ENCODE data around the gene HPSE2. TPM values are rescaled to one million over a fixed set of nuclear protein-coding genes. Genes with fewer than 3 reads are reported as not detected.

HPSE2 gene
- total RNA-seq, 1 experiment from 2014 or later = not detected

- Histone ChIP-seq H3K4me3 (ENCODE audit: low read depth in 2 of 2, low read length in 2 of 2) (no peak overlapping the region), H3K4me1 (ENCODE audit: control insufficient read depth, insufficient read depth, low read length) (no peaks in the 10 kb centered on the region), H3K27me3 (ENCODE audit: control insufficient read depth, insufficient read depth, low read length) (no peaks in the 10 kb centered on the region; the same call in 1 of the 2 replicates), H3K36me3 (ENCODE audit: control insufficient read depth, insufficient read depth, low read length) (no peaks in the 10 kb centered on the region), H3K27ac (ENCODE audit: low read length) (no peak overlapping the region), H3K9me3 (ENCODE audit: control insufficient read depth, insufficient read depth, low read depth, low read length) (no peaks in the 10 kb centered on the region)
- POLR2A ChIA-PET = no interaction called here
- BruUV-seq (replicated peaks) = no TSS peak
- ATAC-seq (no peak; the same call in 1 of the 2 replicates), DNase-seq (ENCODE audit: low read depth, low spot score) (no peak)
- TF ChIP-seq POLR2AphosphoS5 (IDR thresholded peaks at IDR 0.05; ENCODE audit: low read depth, low read length) (no peak), TCF7L2 (IDR thresholded peaks at IDR 0.05; ENCODE audit: low read depth, low read length) (no peak), REST (IDR thresholded peaks at IDR 0.05; ENCODE audit: insufficient read depth in 1 of 2, low read depth in 2 of 2, low read length in 1 of 2) (no peak), SIN3A (IDR thresholded peaks at IDR 0.05; ENCODE audit: borderline replicate concordance, insufficient read depth, low read depth, low read length) (no peak), CTCF (IDR thresholded peaks at IDR 0.05) (no peak)
- intact Hi-C loops (cut with micrococcal nuclease; ENCODE audit: unreplicated experiment) = no loop called here
- in situ Hi-C loops (cut with HindIII; ENCODE audit: low pct_unique_long_range_greater_than_20kb, low sequenced_read_pairs) = no loop called here
- CTCF ChIA-PET = no interaction called here
Observed at GRCh38 chr10:98489561-98490481, 745.8 kb downstream of the HPSE2 start.

- in situ Hi-C loops (cut with HindIII; ENCODE audit: low pct_unique_long_range_greater_than_20kb, low sequenced_read_pairs) = no loop called here
- DNase-seq (ENCODE audit: low read depth, low spot score) = no peak
- BruUV-seq (replicated peaks) = no TSS peak
- ChIA-PET CTCF (no interaction called here), POLR2A (interaction anchor here (0.6 kb wide), 1 partner anchor 893 kb away, joined by 3 read pairs; no protein-coding TSS in a partner anchor)
- no peak for ATAC-seq
- Histone ChIP-seq H3K4me1 (ENCODE audit: control insufficient read depth, insufficient read depth, low read length) (no peaks in the 10 kb centered on the region), H3K9me3 (ENCODE audit: control insufficient read depth, insufficient read depth, low read depth, low read length) (no peaks in the 10 kb centered on the region), H3K27me3 (ENCODE audit: control insufficient read depth, insufficient read depth, low read length) (no peaks in the 10 kb centered on the region; the same call in none of the 2 replicates), H3K36me3 (ENCODE audit: control insufficient read depth, insufficient read depth, low read length) (no peaks in the 10 kb centered on the region), H3K4me3 (ENCODE audit: low read depth in 2 of 2, low read length in 2 of 2) (no peak overlapping the region), H3K27ac (ENCODE audit: low read length) (no peak overlapping the region)
- intact Hi-C loops (cut with micrococcal nuclease; ENCODE audit: unreplicated experiment) = no loop called here
- TF ChIP-seq REST (IDR thresholded peaks at IDR 0.05; ENCODE audit: insufficient read depth in 1 of 2, low read depth in 2 of 2, low read length in 1 of 2) = no peak
- no peak for TF ChIP-seq CTCF (IDR thresholded peaks at IDR 0.05)
- TF ChIP-seq SIN3A (IDR thresholded peaks at IDR 0.05; ENCODE audit: borderline replicate concordance, insufficient read depth, low read depth, low read length) = no peak
- no peak for TF ChIP-seq TCF7L2 (IDR thresholded peaks at IDR 0.05; ENCODE audit: low read depth, low read length)
Observed at GRCh38 chr10:98488669-98489430, 746.8 kb downstream of the HPSE2 start.
